Endometrium (tissue), 2 donors: ENCODE data around the gene CACNB2.

Experiments used
- FAIRE-seq: peaks from 2 replicates; lab custom pipeline; 2012; peaks lifted over from hg19 to GRCh38; lab: Jason Lieb, UNC
- donor health status: control.
- donor health status: control.

Gene CACNB2

GRCh38 chr10:18456984-18457383 lies 316.8 kb downstream of the CACNB2 start:
- FAIRE-seq = no peak

- FAIRE-seq = no peak
These were observed 319.8 kb downstream of the CACNB2 start for GRCh38 chr10:18460032-18460431.

- no peak for FAIRE-seq
These were observed 323.5 kb downstream of the CACNB2 start for GRCh38 chr10:18463673-18464211.

- FAIRE-seq = no peak
These were observed 328.9 kb downstream of the CACNB2 start for GRCh38 chr10:18469125-18469524.

- FAIRE-seq = no peak
These were observed 332.8 kb downstream of the CACNB2 start for GRCh38 chr10:18472977-18473376.

GRCh38 chr10:18473424-18474117 lies 333.3 kb downstream of the CACNB2 start:
- FAIRE-seq = no peak

GRCh38 chr10:18474118-18474455 lies 333.9 kb downstream of the CACNB2 start:
- FAIRE-seq = no peak

- no peak for FAIRE-seq
These were observed 335.9 kb downstream of the CACNB2 start for GRCh38 chr10:18476076-18476647.

GRCh38 chr10:18478354-18478753 lies 338.1 kb downstream of the CACNB2 start:
- no peak for FAIRE-seq

- no peak for FAIRE-seq
These were observed 339.3 kb downstream of the CACNB2 start for GRCh38 chr10:18479502-18479901.

GRCh38 chr10:18483516-18484186 lies 343.4 kb downstream of the CACNB2 start:
- FAIRE-seq = no peak

GRCh38 chr10:18486438-18486837 lies 346.2 kb downstream of the CACNB2 start:
- FAIRE-seq = no peak

GRCh38 chr10:18490755-18491154 lies 350.5 kb downstream of the CACNB2 start:
- no peak for FAIRE-seq

GRCh38 chr10:18497806-18498369 lies 357.7 kb downstream of the CACNB2 start:
- FAIRE-seq = no peak

GRCh38 chr10:18498998-18499397 lies 358.8 kb downstream of the CACNB2 start:
- FAIRE-seq = no peak

GRCh38 chr10:18500576-18500975 lies 360.4 kb downstream of the CACNB2 start:
- FAIRE-seq = no peak

GRCh38 chr10:18501198-18501597 lies 361.0 kb downstream of the CACNB2 start:
- no peak for FAIRE-seq

- no peak for FAIRE-seq
These were observed 361.4 kb downstream of the CACNB2 start for GRCh38 chr10:18501629-18502028.

- FAIRE-seq = no peak
These were observed 363.9 kb downstream of the CACNB2 start for GRCh38 chr10:18504161-18504560.

GRCh38 chr10:18505456-18506118 lies 365.4 kb downstream of the CACNB2 start:
- no peak for FAIRE-seq

GRCh38 chr10:18508587-18508986 lies 368.4 kb downstream of the CACNB2 start:
- FAIRE-seq = no peak

- FAIRE-seq = no peak
These were observed 374.3 kb downstream of the CACNB2 start for GRCh38 chr10:18514537-18514936.

- no peak for FAIRE-seq
These were observed 376.6 kb downstream of the CACNB2 start for GRCh38 chr10:18516851-18517250.
